ENCODE data around the gene RNF13.

RNF13 gene

GRCh38 chr3:149812606-149813366 lies at the start of gene RNF13:
Gene RNF13 (plus strand): TSS chr3:149813215. CDS start chr3:149846027, 32,812 bp downstream.
- DNase-seq = peak; percentile 94

DNA sequence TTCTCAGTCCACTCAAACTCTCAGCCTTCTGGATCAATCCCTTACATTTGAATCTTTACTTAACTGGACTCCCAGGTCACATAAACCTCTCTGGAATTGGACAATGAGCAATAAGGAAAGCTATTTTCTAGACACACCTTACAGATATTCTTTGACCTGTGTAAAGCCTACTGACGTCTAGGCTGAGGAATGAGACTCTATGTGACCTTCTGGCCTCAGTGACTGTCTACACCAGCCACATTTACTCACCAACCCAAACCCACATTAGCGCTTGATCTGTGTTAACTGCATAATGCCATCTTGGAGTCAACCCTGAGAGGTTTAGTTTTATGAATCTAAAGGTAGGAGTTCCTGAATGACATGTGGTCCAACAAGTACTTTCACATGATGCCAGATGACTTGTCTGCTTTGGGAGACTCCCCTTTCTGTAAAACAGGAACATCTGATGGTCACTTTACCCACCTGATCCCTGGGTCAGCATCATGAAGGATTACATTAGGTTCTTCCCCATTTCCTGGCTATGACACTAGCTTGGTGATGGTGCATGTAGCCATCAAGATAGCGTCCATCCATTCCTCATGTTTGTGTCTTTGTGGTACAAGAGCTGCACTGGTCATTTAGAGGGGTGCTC lies 49.3 kb upstream of the RNF13 start:
- DNase-seq = no peak

DNA sequence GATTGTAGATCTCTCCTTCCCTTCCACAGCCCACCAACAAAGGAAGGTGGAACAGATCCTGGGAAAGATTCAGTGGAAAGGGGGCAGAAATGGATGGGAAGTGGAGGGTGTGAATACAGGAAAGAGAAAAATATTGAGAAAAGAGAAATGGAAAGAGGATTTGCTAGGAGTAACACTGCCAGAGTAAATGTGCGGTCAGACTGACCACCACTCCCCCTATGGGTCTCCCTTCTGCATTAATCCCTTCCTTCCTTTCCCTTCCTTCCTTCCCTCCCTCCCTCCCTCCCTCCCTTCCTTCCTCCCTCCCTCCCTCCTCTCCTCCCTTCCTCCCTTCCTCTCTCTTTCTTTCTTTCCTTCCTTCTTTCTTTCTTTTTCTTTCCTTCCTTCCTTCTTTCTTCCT lies 48.7 kb upstream of the RNF13 start:
- DNase-seq = no peak

GRCh38 chr3:149765762-149766334 lies 47.2 kb upstream of the RNF13 start:
- peak; percentile 46 for DNase-seq

- DNase-seq = no peak
These were observed 45.3 kb upstream of the RNF13 start for GRCh38 chr3:149767720-149768119.

GRCh38 chr3:149768704-149769103 lies 44.3 kb upstream of the RNF13 start:
- DNase-seq = no peak

DNA sequence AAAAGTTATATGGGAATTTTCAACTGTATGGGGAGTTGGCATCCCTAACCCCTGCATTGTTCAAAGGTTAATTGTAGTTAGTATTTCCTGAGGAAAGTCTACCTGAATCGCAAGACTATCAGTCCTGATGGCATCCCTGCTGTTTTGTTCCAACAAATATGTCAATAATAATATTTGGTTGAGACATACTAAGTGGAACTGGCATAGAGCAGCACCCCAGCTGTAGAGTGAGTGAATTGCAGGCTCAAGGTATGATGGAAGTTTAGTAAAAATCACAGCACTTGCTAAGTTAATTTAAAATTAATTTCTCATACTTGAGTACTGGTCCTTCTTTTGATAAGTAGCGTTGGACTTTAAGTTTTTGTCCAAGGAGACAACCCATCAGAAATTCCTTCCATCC lies 42.8 kb upstream of the RNF13 start:
- no peak for DNase-seq

- DNase-seq = peak; percentile 47
These were observed 41.3 kb upstream of the RNF13 start for GRCh38 chr3:149771652-149772271.

DNA sequence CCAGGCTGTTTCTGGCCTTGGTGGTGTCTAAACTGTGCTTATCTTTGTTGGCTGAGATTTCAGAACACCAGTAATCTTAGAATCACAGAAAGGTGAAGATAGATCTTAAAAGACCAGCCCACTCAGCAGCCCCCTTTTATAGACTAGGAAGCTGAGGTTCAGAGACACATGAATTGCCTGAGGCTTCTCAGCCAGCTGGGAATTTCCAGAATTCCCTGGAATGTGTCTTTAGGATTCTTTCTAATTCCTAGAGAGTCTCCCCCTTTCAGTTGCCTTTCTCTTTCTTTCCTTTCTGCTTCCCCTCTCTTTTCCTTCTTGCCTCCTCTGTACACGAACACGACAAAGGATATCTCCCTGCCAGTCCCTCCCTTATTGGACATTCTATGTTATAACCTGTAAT lies 40.2 kb upstream of the RNF13 start:
- DNase-seq = no peak

- DNase-seq = no peak
These were observed 36.8 kb upstream of the RNF13 start for GRCh38 chr3:149776170-149776569.

DNA sequence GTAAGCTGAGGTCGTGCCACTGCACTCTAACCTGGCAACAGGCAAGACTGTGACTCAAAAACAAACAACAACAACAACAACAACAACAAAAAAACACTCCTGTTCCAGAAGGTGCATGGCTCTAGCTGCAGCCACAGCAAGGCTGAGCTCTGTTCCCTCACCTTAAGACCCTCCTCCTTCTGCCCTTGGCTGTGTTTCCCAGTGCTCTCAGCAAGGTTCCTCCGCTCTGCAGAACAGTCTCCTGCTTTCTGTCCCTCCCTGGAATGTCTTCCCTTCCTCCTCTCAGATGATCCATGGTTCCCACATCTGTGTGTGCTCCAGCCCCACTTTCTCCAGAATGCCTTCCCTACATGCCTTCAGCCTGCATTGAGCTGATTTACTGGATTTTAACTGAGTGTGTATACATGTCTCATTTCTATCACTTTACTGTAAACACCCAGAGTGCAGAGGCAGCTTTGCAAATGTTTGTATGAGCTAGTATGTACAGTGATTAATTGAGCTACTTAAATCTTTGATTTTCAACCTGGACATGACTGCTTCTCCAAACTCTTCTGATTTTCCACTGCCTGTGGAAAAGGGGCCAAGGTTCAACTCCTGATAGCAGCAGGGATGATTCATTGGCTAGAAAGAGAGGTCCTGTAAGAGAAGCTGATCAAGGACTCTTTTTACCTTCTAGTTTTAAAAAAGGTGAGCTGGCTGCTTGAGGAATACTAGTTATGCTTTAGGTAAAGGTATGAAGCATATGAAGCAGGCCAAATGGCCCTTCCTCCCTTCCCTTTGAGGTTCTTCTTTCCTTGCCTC lies 35.4 kb upstream of the RNF13 start:
- no peak for DNase-seq

- no peak for DNase-seq
These were observed 31.8 kb upstream of the RNF13 start for GRCh38 chr3:149781211-149781610.

GRCh38 chr3:149781741-149782140 lies 31.3 kb upstream of the RNF13 start:
- DNase-seq = no peak

- peak; percentile 82 for DNase-seq
These were observed 29.4 kb upstream of the RNF13 start for GRCh38 chr3:149783576-149783975.

- peak; percentile 20 for DNase-seq
These were observed 28.8 kb upstream of the RNF13 start for GRCh38 chr3:149784064-149784704.

- DNase-seq = peak; percentile 16
These were observed 22.7 kb upstream of the RNF13 start for GRCh38 chr3:149790268-149790667.

DNA sequence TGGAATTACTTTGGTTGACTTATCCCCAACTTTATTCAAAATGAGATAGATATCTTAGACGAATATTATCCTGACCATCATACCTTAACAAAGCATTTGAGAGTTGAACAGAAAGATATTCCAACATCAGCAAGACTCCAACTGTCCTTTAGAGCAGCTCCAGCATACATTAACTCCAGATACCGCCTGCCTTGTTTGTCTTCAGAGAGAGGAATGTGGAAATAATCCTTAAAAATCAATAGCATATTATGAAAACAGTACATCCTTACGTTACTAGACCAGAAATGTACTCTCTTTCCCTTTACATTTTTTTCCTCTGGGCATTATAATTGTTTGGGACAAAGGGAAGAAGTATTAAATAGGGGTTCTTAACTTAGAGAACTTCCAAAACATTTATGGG lies 22.3 kb upstream of the RNF13 start:
- DNase-seq = no peak

- DNase-seq = no peak
These were observed 20.4 kb upstream of the RNF13 start, which contains the start of gene ANKUB1 for GRCh38 chr3:149792452-149793270. Gene ANKUB1 (minus strand): TSS chr3:149792554. CDS start chr3:149792366, 188 bp downstream.

DNA sequence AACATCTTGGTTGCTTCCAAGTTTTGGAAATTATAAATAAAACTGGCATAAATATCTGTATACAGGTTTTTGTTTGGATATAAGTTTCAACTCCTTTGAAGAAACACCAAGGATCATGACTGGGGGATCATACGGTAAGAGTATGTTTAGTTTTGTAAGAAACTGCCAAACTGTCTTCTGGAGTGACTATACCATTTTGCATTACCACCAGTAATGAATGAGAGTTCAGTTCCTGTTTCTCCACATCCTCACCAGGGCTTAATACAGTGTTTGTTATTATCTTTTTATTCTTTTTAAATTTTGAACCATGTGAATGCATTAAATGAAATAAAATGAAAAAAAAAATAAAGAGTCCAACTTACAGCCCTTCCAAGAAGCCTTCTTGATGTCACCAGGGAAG lies 17.0 kb upstream of the RNF13 start:
- no peak for DNase-seq

DNA sequence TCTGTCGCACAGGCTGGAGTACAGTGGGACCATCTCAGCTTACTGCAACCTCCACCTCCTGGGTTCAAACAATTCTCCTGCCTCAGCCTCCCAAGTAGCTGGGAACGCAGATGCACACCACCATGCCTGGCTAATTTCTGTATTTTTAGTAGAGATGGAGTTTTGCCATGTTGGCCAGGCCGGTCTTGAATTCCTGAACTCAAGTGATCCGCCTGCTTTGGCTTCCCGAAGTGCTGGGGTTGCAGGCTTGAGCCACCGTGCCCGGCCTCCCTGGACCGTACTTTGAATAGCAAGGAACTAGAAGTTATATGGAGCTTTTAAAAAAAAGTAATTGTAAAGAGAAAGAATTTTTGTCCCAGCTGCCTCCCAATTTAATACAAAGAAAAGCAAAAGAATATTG lies 12.3 kb upstream of the RNF13 start:
- DNase-seq = no peak

GRCh38 chr3:149801195-149801594 lies 11.8 kb upstream of the RNF13 start:
- no peak for DNase-seq

All from HCEC 1CT (cell line).